Lung microvascular endothelial cell (primary cell): ENCODE results near the gene PRKCB. TPM values are rescaled to one million over a fixed set of nuclear protein-coding genes. Genes with fewer than 3 reads are reported as not detected.

Experiments used
- DNase-seq, 2 donors: peaks; one replicate each; pipeline versions ENCODE4 v3.0.0 to v3.0.0-alpha.2; 2010; ENCODE audit warnings: low read depth in 2 of 2
- total RNA-seq: library from RNA; depleted of rRNA; stranded (reverse); fragments of >200 nt; gene quantifications from 2 replicates; pipeline ENCODE4 v1.2.1, GENCODE V29; 2014

PRKCB gene
- total RNA-seq, 1 donor from 2014 or later: not detected

- no peak for DNase-seq
These were observed 131.0 kb downstream of the PRKCB start for GRCh38 chr16:23966597-23967394.

- no peak for DNase-seq
These were observed 132.0 kb downstream of the PRKCB start for GRCh38 chr16:23967775-23968174.

GRCh38 chr16:23968176-23968575 lies 132.4 kb downstream of the PRKCB start:
- DNase-seq: no peak

GRCh38 chr16:23969468-23970297 lies 133.9 kb downstream of the PRKCB start:
- no peak for DNase-seq

- no peak for DNase-seq
These were observed 138.4 kb downstream of the PRKCB start for GRCh38 chr16:23974223-23974622.

GRCh38 chr16:23975293-23975692 lies 139.5 kb downstream of the PRKCB start:
- no peak for DNase-seq

GRCh38 chr16:23976091-23976490 lies 140.3 kb downstream of the PRKCB start:
- DNase-seq: no peak

- no peak for DNase-seq
These were observed 140.7 kb downstream of the PRKCB start for GRCh38 chr16:23976524-23976923.

GRCh38 chr16:23979441-23979840 lies 143.7 kb downstream of the PRKCB start:
- no peak for DNase-seq

GRCh38 chr16:23979982-23980381 lies 144.2 kb downstream of the PRKCB start:
- no peak for DNase-seq

GRCh38 chr16:23981429-23982399 lies 145.9 kb downstream of the PRKCB start:
- DNase-seq: no peak

GRCh38 chr16:23986455-23986854 lies 150.7 kb downstream of the PRKCB start:
- no peak for DNase-seq

- DNase-seq: no peak
These were observed 151.7 kb downstream of the PRKCB start for GRCh38 chr16:23987443-23987842.

- DNase-seq: no peak
These were observed 154.7 kb downstream of the PRKCB start for GRCh38 chr16:23990507-23990906.

GRCh38 chr16:23991066-23991465 lies 155.3 kb downstream of the PRKCB start:
- no peak for DNase-seq

- DNase-seq: no peak
These were observed 158.8 kb downstream of the PRKCB start for GRCh38 chr16:23994615-23995014.

- DNase-seq: no peak
These were observed 160.6 kb downstream of the PRKCB start for GRCh38 chr16:23996258-23996955.

- DNase-seq: no peak
These were observed 163.0 kb downstream of the PRKCB start for GRCh38 chr16:23998771-23999170.

- DNase-seq: no peak
These were observed 163.9 kb downstream of the PRKCB start for GRCh38 chr16:23999663-24000062.

GRCh38 chr16:24001710-24002109 lies 165.9 kb downstream of the PRKCB start:
- no peak for DNase-seq

- no peak for DNase-seq
These were observed 166.8 kb downstream of the PRKCB start for GRCh38 chr16:24002619-24003018.
